ENCODE data around the gene ADGRV1. TPM values are rescaled to one million over a fixed set of nuclear protein-coding genes. Genes with fewer than 3 reads are reported as not detected.
A peak's percentile ranks its signal among the peaks of the same experiment; 100 is the strongest.

The ADGRV1 gene
- total and polyA plus RNA-seq, 9 of the 15 experiments (the other 6 are each of a cell fraction or from before 2014, with no cell fraction given), result 21.7 to 156 (median 58.2) TPM

DNA sequence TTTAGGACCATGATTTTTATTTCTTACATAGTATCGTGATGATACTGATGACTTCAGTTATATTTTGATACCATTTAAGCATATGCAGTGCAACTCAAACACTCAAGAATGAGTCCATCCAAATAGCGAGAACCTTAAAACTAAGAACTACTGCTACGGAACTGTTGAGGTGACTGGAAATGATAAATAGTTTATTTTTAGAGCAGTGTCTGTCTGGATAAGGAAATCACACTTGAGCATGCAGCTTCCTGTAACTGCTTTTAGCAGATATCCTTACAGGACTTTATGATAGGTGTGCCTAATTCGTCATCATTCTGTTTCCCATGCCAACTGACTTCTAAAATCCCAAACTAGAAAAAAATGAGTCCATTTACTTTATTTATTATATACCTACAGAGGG is 85.5 kb downstream of the ADGRV1 start (continued):
- TF ChIP-seq, protein P1, sequence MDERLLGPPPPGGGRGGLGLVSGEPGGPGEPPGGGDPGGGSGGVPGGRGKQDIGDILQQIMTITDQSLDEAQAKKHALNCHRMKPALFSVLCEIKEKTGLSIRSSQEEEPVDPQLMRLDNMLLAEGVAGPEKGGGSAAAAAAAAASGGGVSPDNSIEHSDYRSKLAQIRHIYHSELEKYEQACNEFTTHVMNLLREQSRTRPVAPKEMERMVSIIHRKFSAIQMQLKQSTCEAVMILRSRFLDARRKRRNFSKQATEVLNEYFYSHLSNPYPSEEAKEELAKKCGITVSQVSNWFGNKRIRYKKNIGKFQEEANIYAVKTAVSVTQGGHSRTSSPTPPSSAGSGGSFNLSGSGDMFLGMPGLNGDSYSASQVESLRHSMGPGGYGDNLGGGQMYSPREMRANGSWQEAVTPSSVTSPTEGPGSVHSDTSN (CRISPR knock-in tag; IDR thresholded peaks at IDR 0.05; ENCODE audit: low read depth), result no peak
- TF ChIP-seq, protein P1 (tag; conservative IDR thresholded peaks at IDR 0.05; ENCODE audit: low read depth), result peak; percentile 86
- TF ChIP-seq, protein P2, sequence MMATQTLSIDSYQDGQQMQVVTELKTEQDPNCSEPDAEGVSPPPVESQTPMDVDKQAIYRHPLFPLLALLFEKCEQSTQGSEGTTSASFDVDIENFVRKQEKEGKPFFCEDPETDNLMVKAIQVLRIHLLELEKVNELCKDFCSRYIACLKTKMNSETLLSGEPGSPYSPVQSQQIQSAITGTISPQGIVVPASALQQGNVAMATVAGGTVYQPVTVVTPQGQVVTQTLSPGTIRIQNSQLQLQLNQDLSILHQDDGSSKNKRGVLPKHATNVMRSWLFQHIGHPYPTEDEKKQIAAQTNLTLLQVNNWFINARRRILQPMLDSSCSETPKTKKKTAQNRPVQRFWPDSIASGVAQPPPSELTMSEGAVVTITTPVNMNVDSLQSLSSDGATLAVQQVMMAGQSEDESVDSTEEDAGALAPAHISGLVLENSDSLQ (IDR thresholded peaks at IDR 0.05), result peak; percentile 87
- TF ChIP-seq, protein P3, sequence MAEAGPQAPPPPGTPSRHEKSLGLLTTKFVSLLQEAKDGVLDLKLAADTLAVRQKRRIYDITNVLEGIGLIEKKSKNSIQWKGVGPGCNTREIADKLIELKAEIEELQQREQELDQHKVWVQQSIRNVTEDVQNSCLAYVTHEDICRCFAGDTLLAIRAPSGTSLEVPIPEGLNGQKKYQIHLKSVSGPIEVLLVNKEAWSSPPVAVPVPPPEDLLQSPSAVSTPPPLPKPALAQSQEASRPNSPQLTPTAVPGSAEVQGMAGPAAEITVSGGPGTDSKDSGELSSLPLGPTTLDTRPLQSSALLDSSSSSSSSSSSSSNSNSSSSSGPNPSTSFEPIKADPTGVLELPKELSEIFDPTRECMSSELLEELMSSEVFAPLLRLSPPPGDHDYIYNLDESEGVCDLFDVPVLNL (CRISPR knock-in tag; IDR thresholded peaks at IDR 0.05; ENCODE audit: low read depth), result no peak
- TF ChIP-seq ATF1 (CRISPR knock-in tag; IDR thresholded peaks at IDR 0.05), result no peak
- peak; percentile 85 for TF ChIP-seq ATF1 (tag; IDR thresholded peaks at IDR 0.05)
- TF ChIP-seq, protein P4, sequence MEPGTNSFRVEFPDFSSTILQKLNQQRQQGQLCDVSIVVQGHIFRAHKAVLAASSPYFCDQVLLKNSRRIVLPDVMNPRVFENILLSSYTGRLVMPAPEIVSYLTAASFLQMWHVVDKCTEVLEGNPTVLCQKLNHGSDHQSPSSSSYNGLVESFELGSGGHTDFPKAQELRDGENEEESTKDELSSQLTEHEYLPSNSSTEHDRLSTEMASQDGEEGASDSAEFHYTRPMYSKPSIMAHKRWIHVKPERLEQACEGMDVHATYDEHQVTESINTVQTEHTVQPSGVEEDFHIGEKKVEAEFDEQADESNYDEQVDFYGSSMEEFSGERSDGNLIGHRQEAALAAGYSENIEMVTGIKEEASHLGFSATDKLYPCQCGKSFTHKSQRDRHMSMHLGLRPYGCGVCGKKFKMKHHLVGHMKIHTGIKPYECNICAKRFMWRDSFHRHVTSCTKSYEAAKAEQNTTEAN (CRISPR knock-in tag; IDR thresholded peaks at IDR 0.05), result no peak
- peak; percentile 52; the same call in 1 of the 2 replicates for TF ChIP-seq NCOA6 (IDR thresholded peaks at IDR 0.05)
- TF ChIP-seq RBM39 (optimal IDR thresholded peaks at IDR 0.05; ENCODE audit: low read depth, low read length), result no peak
- TF ChIP-seq ZC3H4 (CRISPR knock-in tag; IDR thresholded peaks at IDR 0.05; ENCODE audit: borderline replicate concordance), result no peak
- TF ChIP-seq GATAD2B (IDR thresholded peaks at IDR 0.05; ENCODE audit: borderline replicate concordance), result peak; percentile 89
- TF ChIP-seq, protein P5, sequence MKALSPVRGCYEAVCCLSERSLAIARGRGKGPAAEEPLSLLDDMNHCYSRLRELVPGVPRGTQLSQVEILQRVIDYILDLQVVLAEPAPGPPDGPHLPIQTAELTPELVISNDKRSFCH (CRISPR knock-in tag; IDR thresholded peaks at IDR 0.05), result no peak
- TF ChIP-seq, protein P5 (tag; IDR thresholded peaks at IDR 0.05), result 0 out of 2 replicates have a peak, but pooled peaks have one; percentile 23
- no peak for TF ChIP-seq ZNF263 (CRISPR knock-in tag; IDR thresholded peaks at IDR 0.05; ENCODE audit: borderline replicate concordance)
- TF ChIP-seq, protein P6, sequence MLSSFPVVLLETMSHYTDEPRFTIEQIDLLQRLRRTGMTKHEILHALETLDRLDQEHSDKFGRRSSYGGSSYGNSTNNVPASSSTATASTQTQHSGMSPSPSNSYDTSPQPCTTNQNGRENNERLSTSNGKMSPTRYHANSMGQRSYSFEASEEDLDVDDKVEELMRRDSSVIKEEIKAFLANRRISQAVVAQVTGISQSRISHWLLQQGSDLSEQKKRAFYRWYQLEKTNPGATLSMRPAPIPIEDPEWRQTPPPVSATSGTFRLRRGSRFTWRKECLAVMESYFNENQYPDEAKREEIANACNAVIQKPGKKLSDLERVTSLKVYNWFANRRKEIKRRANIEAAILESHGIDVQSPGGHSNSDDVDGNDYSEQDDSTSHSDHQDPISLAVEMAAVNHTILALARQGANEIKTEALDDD (IDR thresholded peaks at IDR 0.05), result peak; percentile 85
- no peak for TF ChIP-seq ZNF165 (CRISPR knock-in tag; IDR thresholded peaks at IDR 0.05; ENCODE audit: borderline replicate concordance)
- TF ChIP-seq RBM17 (IDR thresholded peaks at IDR 0.05; ENCODE audit: borderline replicate concordance, low read depth, low read length), result no peak
- TF ChIP-seq, protein P7, sequence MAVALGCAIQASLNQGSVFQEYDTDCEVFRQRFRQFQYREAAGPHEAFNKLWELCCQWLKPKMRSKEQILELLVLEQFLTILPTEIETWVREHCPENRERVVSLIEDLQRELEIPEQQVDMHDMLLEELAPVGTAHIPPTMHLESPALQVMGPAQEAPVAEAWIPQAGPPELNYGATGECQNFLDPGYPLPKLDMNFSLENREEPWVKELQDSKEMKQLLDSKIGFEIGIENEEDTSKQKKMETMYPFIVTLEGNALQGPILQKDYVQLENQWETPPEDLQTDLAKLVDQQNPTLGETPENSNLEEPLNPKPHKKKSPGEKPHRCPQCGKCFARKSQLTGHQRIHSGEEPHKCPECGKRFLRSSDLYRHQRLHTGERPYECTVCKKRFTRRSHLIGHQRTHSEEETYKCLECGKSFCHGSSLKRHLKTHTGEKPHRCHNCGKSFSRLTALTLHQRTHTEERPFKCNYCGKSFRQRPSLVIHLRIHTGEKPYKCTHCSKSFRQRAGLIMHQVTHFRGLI (CRISPR knock-in tag; IDR thresholded peaks at IDR 0.05), result no peak; the same call in 1 of the 2 replicates

All from K562 (cell line).